Measurements from ENCODE around the gene DNMT1.

DNMT1 gene

DNA sequence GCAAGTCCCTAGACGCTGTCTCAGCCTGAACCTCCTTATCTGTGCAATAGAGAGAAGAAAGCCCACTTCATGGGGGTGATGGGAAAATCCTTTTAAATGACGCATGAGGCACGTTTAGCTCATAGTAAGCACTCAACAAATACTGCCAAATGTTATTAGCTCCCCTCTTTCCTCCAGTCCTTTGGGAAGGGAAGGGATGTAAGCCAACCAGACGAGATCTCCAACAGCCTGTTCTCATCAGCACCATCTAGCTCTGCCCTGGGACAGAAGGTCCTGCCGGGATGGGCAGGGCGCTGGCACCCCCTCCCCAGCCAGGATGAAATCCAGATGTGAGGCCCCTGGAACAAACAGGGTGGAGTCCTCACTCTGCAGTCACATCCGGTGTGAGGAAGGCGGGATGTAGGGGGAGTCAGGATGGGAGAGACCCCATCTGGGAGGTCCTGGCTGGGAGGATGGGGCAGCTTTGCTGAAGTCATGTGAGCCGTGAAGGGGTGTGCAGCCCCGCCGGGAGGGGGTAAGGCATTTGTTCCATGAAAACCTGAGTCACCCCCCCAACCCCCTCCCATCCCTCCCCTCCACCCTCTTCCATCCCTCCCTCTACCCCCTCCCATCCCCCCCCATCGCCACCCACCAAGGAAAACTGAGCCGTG, 31.7 kb upstream of the DNMT1 start:
- no peak for TF ChIP-seq GATA2 (IDR thresholded peaks at IDR 0.05; ENCODE audit: low read depth, low read length)

DNA sequence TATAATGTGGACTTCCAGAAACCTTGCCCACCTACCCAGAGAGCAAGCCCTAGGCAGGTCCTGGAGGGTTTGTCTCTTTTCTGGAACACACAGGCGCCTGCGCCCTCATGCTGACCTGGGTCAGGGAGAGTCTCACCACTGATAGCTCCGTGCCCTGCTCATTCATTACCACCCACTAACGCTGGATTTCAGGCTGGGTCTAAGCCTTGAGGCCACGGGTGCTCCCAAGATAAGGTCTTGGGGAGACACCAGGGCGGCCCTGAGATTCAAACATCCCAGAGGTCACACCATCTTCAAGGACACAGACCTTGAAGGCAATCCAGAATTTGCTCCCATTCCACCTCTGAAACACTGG, 31.2 kb upstream of the DNMT1 start:
- TF ChIP-seq GATA2 (IDR thresholded peaks at IDR 0.05; ENCODE audit: low read depth, low read length) (no peak), GATA3 (IDR thresholded peaks at IDR 0.05; ENCODE audit: low read depth, low read length) (no peak)

DNA sequence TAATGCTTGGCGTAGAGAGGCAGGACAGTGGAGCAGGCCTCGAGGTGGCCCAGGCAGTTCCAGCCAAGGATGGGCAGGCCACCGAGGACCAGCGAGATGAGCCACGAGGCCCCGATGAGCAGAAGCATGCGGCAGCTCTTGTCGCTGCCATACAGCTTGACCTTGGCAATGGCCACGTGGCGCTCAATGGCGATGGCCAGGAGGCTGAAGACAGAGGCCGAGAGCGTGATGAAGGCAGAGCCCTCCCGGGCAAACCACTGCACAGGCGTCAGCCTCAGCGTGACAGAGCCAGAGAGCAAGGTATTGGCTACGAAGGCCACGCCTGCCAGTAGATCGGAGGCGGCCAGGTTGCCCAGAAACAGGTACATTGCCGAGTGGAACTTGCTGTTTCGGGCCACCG, 29.6 kb upstream of the DNMT1 start:
- TF ChIP-seq GATA2 (IDR thresholded peaks at IDR 0.05; ENCODE audit: low read depth, low read length), result no peak
- no peak for TF ChIP-seq GATA3 (IDR thresholded peaks at IDR 0.05; ENCODE audit: low read depth, low read length)

DNA sequence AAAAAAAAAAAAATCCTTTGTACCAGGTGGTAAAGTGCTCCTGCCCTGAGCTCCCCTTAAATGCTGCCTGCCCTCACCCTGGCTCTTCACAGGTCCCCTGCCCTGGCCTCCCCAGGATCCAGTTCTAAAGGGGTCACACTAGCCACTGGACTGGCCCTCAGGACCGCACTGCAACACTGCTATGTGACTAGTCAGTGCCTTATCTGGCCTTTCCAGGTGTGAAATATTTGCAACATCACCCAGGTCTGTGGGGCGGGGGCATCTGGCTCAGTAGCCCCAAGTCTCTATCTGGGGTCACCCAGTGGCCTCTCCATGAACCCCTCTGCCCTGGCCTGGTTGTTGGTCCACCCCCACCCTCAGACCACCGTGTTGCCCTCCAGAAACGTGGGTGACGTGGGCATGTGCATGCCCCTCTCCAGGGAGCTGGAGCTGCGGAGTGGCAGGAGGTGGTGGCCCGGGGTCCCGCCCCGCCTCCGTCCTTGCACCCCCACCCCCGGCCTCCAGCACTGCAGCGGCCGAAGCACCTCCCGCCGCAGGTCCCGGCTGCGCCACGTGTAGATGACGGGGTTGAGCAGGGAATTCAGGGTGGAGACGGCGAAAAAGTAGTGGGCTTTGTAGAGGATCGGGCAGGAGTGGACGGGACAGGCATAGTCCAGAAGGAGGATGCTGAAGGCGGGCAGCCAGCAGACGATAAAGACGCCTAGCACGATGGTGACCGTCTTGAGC, 28.9 kb upstream of the DNMT1 start:
- TF ChIP-seq GATA2 (IDR thresholded peaks at IDR 0.05; ENCODE audit: low read depth, low read length) (no peak), GATA3 (IDR thresholded peaks at IDR 0.05; ENCODE audit: low read depth, low read length) (no peak)

DNA sequence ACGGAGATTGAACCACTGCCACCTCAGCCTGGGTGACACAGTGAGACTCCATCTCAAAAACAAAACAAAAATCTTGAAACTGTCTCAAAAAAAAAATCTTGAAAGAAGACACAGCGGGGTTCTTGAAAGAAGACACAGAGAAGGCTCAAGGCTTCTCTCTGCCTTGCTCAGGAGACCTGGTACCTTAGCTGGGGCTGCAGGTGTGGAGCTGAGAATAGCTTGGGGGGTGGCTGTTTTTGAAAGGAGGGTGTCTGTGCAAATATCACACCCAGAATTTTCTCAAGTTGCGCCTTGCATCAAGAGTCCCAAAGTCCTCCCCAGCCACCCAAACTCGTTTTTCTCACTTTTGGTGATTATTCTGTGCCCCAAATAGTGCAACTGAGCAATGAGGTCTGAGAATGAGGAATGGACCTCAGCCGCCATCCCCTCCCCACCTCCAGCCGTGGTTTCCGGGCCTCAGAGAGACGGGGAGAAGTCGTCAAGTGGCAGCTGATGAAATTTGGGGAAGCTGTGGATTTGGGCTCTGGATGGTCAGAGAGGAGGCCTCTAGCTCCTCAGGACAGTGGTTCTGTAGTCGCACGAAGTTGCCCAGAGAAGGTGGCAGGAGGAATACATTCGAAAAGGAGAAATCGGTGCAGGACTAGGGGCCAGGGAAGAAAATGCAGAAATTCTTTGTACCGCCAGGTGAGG, 27.6 kb upstream of the DNMT1 start:
- no peak for TF ChIP-seq GATA3 (IDR thresholded peaks at IDR 0.05; ENCODE audit: low read depth, low read length)
- no peak for TF ChIP-seq GATA2 (IDR thresholded peaks at IDR 0.05; ENCODE audit: low read depth, low read length)

DNA sequence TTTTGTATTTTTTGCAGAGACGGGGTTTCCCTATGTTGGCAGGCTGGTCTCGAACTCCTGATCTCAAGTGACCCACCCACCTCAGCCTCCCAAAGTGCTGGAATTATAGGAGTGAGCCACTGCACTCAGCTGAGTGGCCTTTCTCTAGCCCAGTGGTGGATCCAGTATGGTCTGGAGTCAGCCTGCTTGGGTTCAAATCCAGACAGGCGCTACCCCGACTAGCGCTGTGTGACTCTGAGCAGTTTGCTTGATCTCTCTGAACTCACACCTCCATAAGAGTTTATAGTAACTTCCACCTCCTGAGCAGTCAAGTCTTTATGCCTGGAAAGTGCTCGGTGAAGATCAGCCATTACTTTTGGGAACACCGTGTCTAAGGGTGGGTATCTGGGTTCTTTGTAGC, 25.9 kb upstream of the DNMT1 start:
- TF ChIP-seq GATA3 (IDR thresholded peaks at IDR 0.05; ENCODE audit: low read depth, low read length) (no peak), GATA2 (IDR thresholded peaks at IDR 0.05; ENCODE audit: low read depth, low read length) (no peak)

DNA sequence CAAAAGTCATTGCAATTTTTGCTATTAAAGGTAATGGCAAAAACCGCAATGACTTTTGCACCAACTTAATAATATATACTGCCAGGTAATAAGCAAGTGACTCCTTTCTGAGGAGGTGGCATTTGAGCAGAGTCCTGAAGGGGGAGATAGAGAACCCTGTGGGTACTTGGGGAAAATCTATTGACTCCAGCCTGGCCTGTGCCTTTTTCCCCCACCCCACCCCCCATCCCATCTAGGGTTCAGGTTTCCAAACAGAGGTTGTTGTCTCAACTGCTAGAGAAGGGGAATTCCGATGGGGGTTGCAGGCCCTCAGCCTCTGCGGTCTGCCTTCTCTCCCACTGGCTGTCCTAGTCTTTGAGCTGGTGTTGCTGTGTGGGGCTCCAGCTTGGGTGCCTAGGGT, 24.9 kb upstream of the DNMT1 start:
- TF ChIP-seq GATA2 (IDR thresholded peaks at IDR 0.05; ENCODE audit: low read depth, low read length) (no peak), GATA3 (IDR thresholded peaks at IDR 0.05; ENCODE audit: low read depth, low read length) (no peak)

DNA sequence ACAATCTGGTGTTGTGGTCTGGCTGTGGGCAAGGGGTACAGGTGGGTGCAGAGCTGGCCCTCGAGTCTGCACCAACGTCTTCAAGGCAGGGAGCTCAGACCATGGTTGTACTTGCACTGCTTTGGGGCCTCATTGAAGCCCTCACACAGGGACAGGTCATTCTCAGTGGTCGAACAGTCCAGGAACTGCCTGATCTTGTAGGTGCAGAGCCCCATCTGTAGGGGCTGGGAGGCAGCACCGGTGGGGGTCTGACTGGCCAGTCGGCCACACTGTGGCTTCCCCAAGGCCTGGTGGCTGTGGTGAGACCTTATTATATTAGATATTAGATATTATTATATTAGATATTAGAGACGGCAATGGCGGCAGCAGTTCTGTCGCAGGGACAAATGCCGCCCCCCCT, 22.3 kb upstream of the DNMT1 start:
- TF ChIP-seq GATA3 (IDR thresholded peaks at IDR 0.05; ENCODE audit: low read depth, low read length), result no peak
- TF ChIP-seq GATA2 (IDR thresholded peaks at IDR 0.05; ENCODE audit: low read depth, low read length), result no peak

DNA sequence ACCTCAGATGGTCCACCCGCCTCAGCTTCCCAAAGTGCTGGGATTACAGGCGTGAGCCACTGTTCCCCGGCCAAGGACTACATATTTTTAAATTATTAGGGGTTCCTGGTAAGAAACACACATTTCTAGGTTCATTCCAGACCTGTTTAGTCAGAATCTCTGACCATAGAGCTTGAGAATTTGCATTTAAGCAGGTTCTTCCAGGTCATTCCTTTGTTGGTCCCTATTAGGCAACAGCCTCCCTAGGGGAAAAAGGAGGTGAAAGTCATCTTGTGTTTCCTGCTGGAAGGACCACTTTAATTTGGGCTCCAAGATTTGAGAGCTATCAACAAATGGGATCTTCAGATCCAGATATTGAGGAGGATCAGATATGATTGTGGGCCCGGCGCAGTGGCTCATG, 20.0 kb upstream of the DNMT1 start:
- TF ChIP-seq GATA3 (IDR thresholded peaks at IDR 0.05; ENCODE audit: low read depth, low read length) (no peak), GATA2 (IDR thresholded peaks at IDR 0.05; ENCODE audit: low read depth, low read length) (no peak)

DNA sequence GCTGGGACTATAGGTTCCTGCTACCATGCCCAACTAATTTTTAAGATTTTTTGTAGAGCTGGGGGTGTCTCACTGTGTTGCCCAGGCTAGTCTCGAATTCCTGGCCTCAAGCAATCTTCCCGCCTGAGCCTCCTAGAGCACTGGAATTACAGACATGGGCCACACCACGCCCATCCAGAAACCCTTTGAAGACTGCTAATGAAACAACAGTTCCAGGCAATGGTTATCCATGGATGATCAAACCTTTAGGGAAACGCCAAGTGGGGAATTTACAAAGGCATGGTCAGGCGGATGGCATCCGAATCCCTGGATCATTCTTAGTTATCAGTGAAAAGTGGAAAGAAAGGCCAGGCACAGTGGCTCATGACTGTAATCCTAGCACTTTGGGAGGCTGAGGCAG, 16.9 kb upstream of the DNMT1 start:
- TF ChIP-seq GATA3 (IDR thresholded peaks at IDR 0.05; ENCODE audit: low read depth, low read length) (no peak), GATA2 (IDR thresholded peaks at IDR 0.05; ENCODE audit: low read depth, low read length) (no peak)

DNA sequence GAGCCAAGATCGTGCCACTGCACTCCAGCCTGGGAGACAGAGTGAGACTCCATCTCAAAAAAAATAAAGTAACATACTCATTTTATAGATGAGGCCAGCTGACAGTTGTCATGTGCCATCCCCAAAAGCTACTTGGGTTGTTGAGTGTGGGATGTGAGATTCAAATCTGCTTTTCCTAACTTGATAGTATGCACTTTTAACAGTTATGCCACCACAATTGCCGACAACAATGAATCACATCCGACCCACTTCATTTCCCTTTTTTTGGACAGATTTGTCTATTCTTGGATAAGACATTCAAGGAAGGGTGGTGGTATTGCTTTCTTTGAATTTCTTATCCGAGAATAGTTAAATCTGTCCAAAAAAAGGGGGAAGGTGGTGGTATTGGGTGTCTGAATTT, 16.3 kb upstream of the DNMT1 start:
- TF ChIP-seq GATA3 (IDR thresholded peaks at IDR 0.05; ENCODE audit: low read depth, low read length), result no peak

DNA sequence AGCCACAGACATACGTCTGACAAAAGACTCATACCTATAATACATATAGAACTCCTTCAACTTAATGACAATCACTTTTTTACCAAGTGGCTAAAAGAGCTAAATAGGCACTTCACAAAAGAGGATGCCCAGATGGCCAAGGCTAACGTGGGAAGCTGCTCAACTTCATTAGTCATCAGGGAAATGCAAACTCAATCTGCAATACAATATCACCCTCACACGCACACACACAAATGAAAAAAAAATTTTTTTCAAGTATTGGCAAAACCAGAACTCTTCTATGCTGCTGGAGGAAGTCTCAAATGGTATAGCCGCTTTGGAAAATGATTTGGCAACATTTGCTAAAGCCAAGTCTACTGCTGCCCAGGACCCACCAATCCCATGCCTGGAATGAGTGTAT, 14.6 kb upstream of the DNMT1 start:
- TF ChIP-seq GATA3 (IDR thresholded peaks at IDR 0.05; ENCODE audit: low read depth, low read length), result no peak
- no peak for TF ChIP-seq GATA2 (IDR thresholded peaks at IDR 0.05; ENCODE audit: low read depth, low read length)

DNA sequence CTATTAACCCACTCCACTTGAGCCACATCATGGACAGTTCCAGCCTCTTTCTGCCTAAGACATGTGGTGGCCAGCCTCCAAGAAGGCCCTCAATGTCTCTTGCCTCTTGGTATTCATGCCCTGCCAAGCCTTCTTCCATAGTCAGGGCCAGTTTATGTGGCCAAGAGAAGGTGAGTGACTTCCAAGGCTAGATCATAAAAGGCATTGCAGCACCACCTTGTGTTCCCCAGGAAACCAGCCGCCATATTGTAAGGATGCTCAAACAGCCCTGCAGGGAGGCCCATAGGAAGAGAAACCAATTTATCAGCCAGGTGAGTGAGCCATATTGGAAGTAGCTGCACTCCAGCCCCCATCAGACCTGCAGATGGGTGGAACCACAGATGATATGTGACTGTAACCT, 12.3 kb upstream of the DNMT1 start:
- TF ChIP-seq GATA2 (IDR thresholded peaks at IDR 0.05; ENCODE audit: low read depth, low read length) (no peak), GATA3 (IDR thresholded peaks at IDR 0.05; ENCODE audit: low read depth, low read length) (no peak)

DNA sequence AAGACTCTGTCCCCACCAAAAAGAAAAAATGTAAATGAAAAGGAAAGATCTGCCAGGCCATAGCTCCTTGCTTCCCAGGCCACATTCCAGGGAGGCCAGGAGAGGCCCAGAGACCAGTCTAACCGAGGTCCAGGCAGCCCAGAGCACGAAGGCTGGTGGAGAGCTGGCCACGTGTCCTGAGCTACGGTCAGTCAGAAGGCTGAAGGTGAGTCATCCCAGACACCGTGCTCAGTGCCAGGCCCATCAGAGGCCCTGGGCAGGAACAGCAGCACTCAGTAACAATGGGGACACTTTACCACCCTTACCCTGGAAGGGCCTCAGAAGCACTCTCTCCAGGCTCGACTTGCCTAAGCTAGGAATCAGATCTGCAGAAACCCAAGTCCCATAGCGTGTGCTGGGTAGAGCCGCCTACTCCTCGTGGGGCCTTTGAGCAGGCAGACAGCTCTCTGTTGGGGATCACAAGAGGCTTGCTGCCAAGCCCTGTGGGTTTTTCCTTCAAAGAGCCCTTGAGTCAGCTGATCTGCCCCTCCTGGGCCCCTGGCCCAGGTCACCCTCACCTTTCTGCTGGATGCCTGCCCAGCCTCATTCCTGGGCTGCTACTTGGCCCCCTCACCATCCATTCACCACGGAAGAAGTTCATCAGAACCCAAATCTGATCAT, 11.6 kb upstream of the DNMT1 start:
- TF ChIP-seq GATA2 (IDR thresholded peaks at IDR 0.05; ENCODE audit: low read depth, low read length), result no peak
- no peak for TF ChIP-seq GATA3 (IDR thresholded peaks at IDR 0.05; ENCODE audit: low read depth, low read length)

DNA sequence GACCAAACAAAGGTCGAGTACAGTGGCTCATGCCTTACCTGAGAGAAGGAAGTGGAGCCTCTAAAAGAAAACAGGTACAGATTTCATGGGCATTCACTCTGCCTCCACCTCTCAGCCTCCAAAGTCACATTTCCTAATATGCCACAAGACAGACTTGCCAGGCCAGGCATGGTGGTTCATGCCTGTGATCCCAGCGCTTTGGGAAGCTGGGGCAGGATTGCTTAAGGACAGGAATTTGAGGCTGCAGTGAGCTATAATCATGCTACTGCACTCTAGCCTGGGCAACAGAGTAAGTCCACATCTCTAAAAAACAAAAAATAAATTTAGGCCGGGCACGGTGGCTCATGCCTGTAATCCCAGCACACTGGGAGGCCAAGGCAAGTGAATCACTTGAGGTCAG, 10.9 kb upstream of the DNMT1 start:
- TF ChIP-seq GATA2 (IDR thresholded peaks at IDR 0.05; ENCODE audit: low read depth, low read length), result no peak
- no peak for TF ChIP-seq GATA3 (IDR thresholded peaks at IDR 0.05; ENCODE audit: low read depth, low read length)
